HEK293 (cell line): ENCODE results near the gene ACSL3.

Source experiments
- CTCF ChIA-PET: fragments of 350-600 bp; formaldehyde crosslinking; extraction: SDS; loops from one replicate; lab custom pipeline; 2021; ENCODE audit warnings: antibody characterized with exemption; lab: Yijun Ruan, JAX
- POLR2A ChIA-PET: fragments of 300-600 bp; formaldehyde crosslinking; extraction: SDS; loops from one replicate; lab custom pipeline; 2020; ENCODE audit warnings: antibody characterized with exemption, inconsistent platforms; lab: Yijun Ruan, JAX
- H3K27ac ChIP-seq: fragments of 200-500 bp; sonication (Bioruptor generic); 2 replicates; pipeline ENCODE4 v1.5.1; 2014; ENCODE audit warnings: low read depth, low read length, control low read depth, inconsistent platforms; ENCODE audit errors: extremely low read depth
- H3K36me3 ChIP-seq, 2 experiments: fragments of 200-500 bp in 1 of 2; sonication (Bioruptor generic) in 1 of 2; 1 replicate in 1 of 2; 2 replicates in 1 of 2; pipeline ENCODE4 v1.5.1; 2014 to 2017; ENCODE audit warnings: inconsistent platforms in 2 of 2, low read length in 2 of 2; ENCODE audit not compliant: control insufficient read depth in 2 of 2, insufficient read depth in 1 of 2
- H3K4me1 ChIP-seq: fragments of 200-500 bp; sonication (Bioruptor generic); 2 replicates; pipeline ENCODE4 v1.5.1; 2014; ENCODE audit warnings: mild to moderate bottlenecking, low read length, inconsistent platforms; ENCODE audit not compliant: control insufficient read depth, insufficient read depth
- H3K4me3 ChIP-seq: 2 replicates; pipeline ENCODE4 v1.5.1; 2011; ENCODE audit warnings: low read depth, mild to moderate bottlenecking, control low read depth, low read length, moderate library complexity
- H3K9me3 ChIP-seq: fragments of 200-500 bp; sonication (Bioruptor generic); 2 replicates; pipeline ENCODE4 v1.5.1; 2014; ENCODE audit warnings: low read depth, low read length, inconsistent platforms; ENCODE audit not compliant: control insufficient read depth, insufficient read depth
- KLF1 ChIP-seq: fragments of 450-650 bp; formaldehyde crosslinking; IDR thresholded peaks from 2 replicates; pipeline ENCODE4 v1.5.1; 2016; ENCODE audit warnings: missing biosample characterization, missing genetic modification characterization
- PRDM10 ChIP-seq: fragments of 450-650 bp; formaldehyde crosslinking; IDR thresholded peaks from 2 replicates; pipeline ENCODE4 v1.5.1; 2016; ENCODE audit warnings: missing biosample characterization, missing genetic modification characterization
- SALL2 ChIP-seq: fragments of 450-650 bp; formaldehyde crosslinking; IDR thresholded peaks from 2 replicates; pipeline ENCODE4 v1.5.0; 2017; ENCODE audit warnings: missing biosample characterization, mild to moderate bottlenecking, missing genetic modification characterization, borderline replicate concordance
- ZBTB26 ChIP-seq: fragments of 450-650 bp; formaldehyde crosslinking; optimal IDR thresholded peaks from 2 replicates; pipeline ENCODE3; 2016; ENCODE audit warnings: missing biosample characterization, mild to moderate bottlenecking, missing genetic modification characterization
- ZBTB8A ChIP-seq: fragments of 450-650 bp; formaldehyde crosslinking; IDR thresholded peaks from 2 replicates; pipeline ENCODE4 v1.5.1; 2016; ENCODE audit warnings: missing biosample characterization, missing genetic modification characterization
- ZEB2 ChIP-seq: fragments of 450-650 bp; formaldehyde crosslinking; IDR thresholded peaks from 2 replicates; pipeline ENCODE4 v1.5.1; 2016; ENCODE audit warnings: missing biosample characterization, missing genetic modification characterization
- ZFHX2 ChIP-seq: fragments of 450-650 bp; formaldehyde crosslinking; conservative IDR thresholded peaks from 2 replicates; pipeline ENCODE4 v1.5.1; 2016; ENCODE audit warnings: missing biosample characterization, missing genetic modification characterization
- ZNF112 ChIP-seq: fragments of 450-650 bp; formaldehyde crosslinking; IDR thresholded peaks from 2 replicates; pipeline ENCODE4 v1.5.0; 2017; ENCODE audit warnings: missing biosample characterization, missing genetic modification characterization
- ZNF148 ChIP-seq: fragments of 450-650 bp; formaldehyde crosslinking; IDR thresholded peaks from 2 replicates; pipeline ENCODE4 v1.5.0; 2017; ENCODE audit warnings: missing biosample characterization, missing genetic modification characterization, borderline replicate concordance
- ZNF302 ChIP-seq: fragments of 450-650 bp; formaldehyde crosslinking; IDR thresholded peaks from 2 replicates; pipeline ENCODE4 v1.5.1; 2016; ENCODE audit warnings: missing biosample characterization, missing genetic modification characterization, low read depth
- ZNF544 ChIP-seq: fragments of 450-650 bp; formaldehyde crosslinking; IDR thresholded peaks from 2 replicates; pipeline ENCODE4 v1.5.0; 2017; ENCODE audit warnings: missing biosample characterization, missing genetic modification characterization
- ZNF549 ChIP-seq: fragments of 450-650 bp; IDR thresholded peaks from 2 replicates; pipeline ENCODE4 v1.5.1; 2018; ENCODE audit warnings: missing biosample characterization, missing genetic modification characterization, mild to moderate bottlenecking, inconsistent platforms, moderate library complexity
- ZNF555 ChIP-seq: fragments of 450-650 bp; formaldehyde crosslinking; conservative IDR thresholded peaks from 2 replicates; pipeline ENCODE4 v1.5.1; 2017; ENCODE audit warnings: missing biosample characterization, mild to moderate bottlenecking, missing genetic modification characterization, inconsistent platforms
- ZNF670 ChIP-seq: fragments of 450-650 bp; formaldehyde crosslinking; IDR thresholded peaks from 2 replicates; pipeline ENCODE4 v1.5.1; 2016; ENCODE audit warnings: missing biosample characterization, missing genetic modification characterization, low read depth
- ZNF701 ChIP-seq: fragments of 450-650 bp; formaldehyde crosslinking; IDR thresholded peaks from 2 replicates; pipeline ENCODE4 v1.5.1; 2016; ENCODE audit warnings: missing biosample characterization, missing genetic modification characterization
- TF ChIP-seq, protein P1 (sequence below): fragments of 450-650 bp; formaldehyde crosslinking; IDR thresholded peaks from 2 replicates; pipeline ENCODE4 v1.5.1; 2016; ENCODE audit warnings: missing biosample characterization, missing genetic modification characterization
- TF ChIP-seq, protein P2 (sequence below): fragments of 450-650 bp; formaldehyde crosslinking; IDR thresholded peaks from 2 replicates; pipeline ENCODE4 v1.5.1; 2016; ENCODE audit warnings: missing biosample characterization, missing genetic modification characterization
- TF ChIP-seq, protein P3 (sequence below): fragments of 450-650 bp; formaldehyde crosslinking; IDR thresholded peaks from 2 replicates; pipeline ENCODE4 v1.5.1; 2016; ENCODE audit warnings: missing biosample characterization, missing genetic modification characterization

The ACSL3 gene

GRCh38 chr2:222926915-222927314 is 66.1 kb downstream of the ACSL3 start:
- no peak for TF ChIP-seq ZNF302 (tag by site-specific recombination)
- no peak for TF ChIP-seq ZEB2 (tag by site-specific recombination)
- no peak for TF ChIP-seq SALL2 (tag by site-specific recombination)
- no peak for TF ChIP-seq ZBTB26
- no peak for TF ChIP-seq KLF1 (tag by site-specific recombination)
- TF ChIP-seq ZNF670 (tag by site-specific recombination): no peak
- no peak for TF ChIP-seq ZNF701 (tag by site-specific recombination)
- TF ChIP-seq, protein P1, sequence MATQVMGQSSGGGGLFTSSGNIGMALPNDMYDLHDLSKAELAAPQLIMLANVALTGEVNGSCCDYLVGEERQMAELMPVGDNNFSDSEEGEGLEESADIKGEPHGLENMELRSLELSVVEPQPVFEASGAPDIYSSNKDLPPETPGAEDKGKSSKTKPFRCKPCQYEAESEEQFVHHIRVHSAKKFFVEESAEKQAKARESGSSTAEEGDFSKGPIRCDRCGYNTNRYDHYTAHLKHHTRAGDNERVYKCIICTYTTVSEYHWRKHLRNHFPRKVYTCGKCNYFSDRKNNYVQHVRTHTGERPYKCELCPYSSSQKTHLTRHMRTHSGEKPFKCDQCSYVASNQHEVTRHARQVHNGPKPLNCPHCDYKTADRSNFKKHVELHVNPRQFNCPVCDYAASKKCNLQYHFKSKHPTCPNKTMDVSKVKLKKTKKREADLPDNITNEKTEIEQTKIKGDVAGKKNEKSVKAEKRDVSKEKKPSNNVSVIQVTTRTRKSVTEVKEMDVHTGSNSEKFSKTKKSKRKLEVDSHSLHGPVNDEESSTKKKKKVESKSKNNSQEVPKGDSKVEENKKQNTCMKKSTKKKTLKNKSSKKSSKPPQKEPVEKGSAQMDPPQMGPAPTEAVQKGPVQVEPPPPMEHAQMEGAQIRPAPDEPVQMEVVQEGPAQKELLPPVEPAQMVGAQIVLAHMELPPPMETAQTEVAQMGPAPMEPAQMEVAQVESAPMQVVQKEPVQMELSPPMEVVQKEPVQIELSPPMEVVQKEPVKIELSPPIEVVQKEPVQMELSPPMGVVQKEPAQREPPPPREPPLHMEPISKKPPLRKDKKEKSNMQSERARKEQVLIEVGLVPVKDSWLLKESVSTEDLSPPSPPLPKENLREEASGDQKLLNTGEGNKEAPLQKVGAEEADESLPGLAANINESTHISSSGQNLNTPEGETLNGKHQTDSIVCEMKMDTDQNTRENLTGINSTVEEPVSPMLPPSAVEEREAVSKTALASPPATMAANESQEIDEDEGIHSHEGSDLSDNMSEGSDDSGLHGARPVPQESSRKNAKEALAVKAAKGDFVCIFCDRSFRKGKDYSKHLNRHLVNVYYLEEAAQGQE (tag by site-specific recombination): no peak
- TF ChIP-seq ZBTB8A (tag by site-specific recombination): no peak
- TF ChIP-seq ZNF549 (tag by site-specific recombination): no peak
- TF ChIP-seq ZNF544 (tag by site-specific recombination): no peak
- TF ChIP-seq, protein P2, sequence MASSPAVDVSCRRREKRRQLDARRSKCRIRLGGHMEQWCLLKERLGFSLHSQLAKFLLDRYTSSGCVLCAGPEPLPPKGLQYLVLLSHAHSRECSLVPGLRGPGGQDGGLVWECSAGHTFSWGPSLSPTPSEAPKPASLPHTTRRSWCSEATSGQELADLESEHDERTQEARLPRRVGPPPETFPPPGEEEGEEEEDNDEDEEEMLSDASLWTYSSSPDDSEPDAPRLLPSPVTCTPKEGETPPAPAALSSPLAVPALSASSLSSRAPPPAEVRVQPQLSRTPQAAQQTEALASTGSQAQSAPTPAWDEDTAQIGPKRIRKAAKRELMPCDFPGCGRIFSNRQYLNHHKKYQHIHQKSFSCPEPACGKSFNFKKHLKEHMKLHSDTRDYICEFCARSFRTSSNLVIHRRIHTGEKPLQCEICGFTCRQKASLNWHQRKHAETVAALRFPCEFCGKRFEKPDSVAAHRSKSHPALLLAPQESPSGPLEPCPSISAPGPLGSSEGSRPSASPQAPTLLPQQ (tag by site-specific recombination): no peak
- no peak for TF ChIP-seq ZNF148
- TF ChIP-seq ZNF555: no peak
- TF ChIP-seq ZNF112 (tag by site-specific recombination): no peak
- TF ChIP-seq, protein P3, sequence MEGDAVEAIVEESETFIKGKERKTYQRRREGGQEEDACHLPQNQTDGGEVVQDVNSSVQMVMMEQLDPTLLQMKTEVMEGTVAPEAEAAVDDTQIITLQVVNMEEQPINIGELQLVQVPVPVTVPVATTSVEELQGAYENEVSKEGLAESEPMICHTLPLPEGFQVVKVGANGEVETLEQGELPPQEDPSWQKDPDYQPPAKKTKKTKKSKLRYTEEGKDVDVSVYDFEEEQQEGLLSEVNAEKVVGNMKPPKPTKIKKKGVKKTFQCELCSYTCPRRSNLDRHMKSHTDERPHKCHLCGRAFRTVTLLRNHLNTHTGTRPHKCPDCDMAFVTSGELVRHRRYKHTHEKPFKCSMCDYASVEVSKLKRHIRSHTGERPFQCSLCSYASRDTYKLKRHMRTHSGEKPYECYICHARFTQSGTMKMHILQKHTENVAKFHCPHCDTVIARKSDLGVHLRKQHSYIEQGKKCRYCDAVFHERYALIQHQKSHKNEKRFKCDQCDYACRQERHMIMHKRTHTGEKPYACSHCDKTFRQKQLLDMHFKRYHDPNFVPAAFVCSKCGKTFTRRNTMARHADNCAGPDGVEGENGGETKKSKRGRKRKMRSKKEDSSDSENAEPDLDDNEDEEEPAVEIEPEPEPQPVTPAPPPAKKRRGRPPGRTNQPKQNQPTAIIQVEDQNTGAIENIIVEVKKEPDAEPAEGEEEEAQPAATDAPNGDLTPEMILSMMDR: no peak
- no peak for TF ChIP-seq ZFHX2 (tag by site-specific recombination)
- no peak for TF ChIP-seq PRDM10 (tag by site-specific recombination)
- no peak overlapping the region for H3K27ac ChIP-seq
- no peak overlapping the region for H3K4me3 ChIP-seq
- H3K4me1 ChIP-seq: no peaks in the 10 kb centered on the region
- H3K36me3 ChIP-seq: peaks cover 56 to 62% of the 10 kb centered on the region in 2 experiments
- no peaks in the 10 kb centered on the region for H3K9me3 ChIP-seq
- ChIA-PET POLR2A (no interaction called here), CTCF (interaction anchor here (0.7 to 1.9 kb wide), 3 partner anchors 11 to 12 kb away, joined by 5 to 13 read pairs (median 8); no protein-coding TSS in a partner anchor)
